ENCODE data around the gene RIPK1. TPM values are rescaled to one million over a fixed set of nuclear protein-coding genes. Genes with fewer than 3 reads are reported as not detected.
"Not testable (repeated sequence)": the region's sequence is repeated elsewhere in the genome, so short reads cannot be mapped to it uniquely, and the experiment has no call there.

Gene RIPK1
- total RNA-seq, 1 experiment from 2014 or later = 15.5 TPM

DNA sequence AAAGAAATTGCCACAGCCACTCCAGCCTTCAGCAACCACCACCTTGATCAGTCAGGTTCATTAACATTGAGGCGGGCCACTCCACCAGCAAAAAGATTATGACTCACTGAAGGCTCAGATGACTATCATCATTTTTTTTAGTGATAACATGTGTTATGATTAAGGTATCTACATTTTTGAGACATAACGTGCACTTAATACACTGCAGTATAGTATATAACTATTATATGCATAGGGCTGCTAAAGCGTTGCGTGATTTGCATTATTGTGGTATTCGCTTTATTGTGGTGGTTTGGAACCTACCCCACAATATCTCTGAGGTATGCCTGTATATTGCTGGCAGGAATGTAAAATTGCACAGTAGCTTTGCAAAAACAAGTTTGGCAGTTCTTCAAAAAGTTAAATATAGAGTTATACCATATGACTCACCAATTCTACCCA is 6.8 kb upstream of the RIPK1 start:
- no peaks in the 10 kb centered on the region for H3K9me3 ChIP-seq
- H3K36me3 ChIP-seq (ENCODE audit: control insufficient read depth, insufficient read depth, low read length) = no peaks in the 10 kb centered on the region
- H3K4me3 Mint-ChIP-seq (ENCODE audit: unreplicated experiment) = no peak overlapping the region
- H3K4me3 ChIP-seq (ENCODE audit: low read depth, low read length) = no peak overlapping the region
- no peaks in the 10 kb centered on the region for H3K27me3 Mint-ChIP-seq (ENCODE audit: insufficient read depth, unreplicated experiment)
- TF ChIP-seq, protein P1, sequence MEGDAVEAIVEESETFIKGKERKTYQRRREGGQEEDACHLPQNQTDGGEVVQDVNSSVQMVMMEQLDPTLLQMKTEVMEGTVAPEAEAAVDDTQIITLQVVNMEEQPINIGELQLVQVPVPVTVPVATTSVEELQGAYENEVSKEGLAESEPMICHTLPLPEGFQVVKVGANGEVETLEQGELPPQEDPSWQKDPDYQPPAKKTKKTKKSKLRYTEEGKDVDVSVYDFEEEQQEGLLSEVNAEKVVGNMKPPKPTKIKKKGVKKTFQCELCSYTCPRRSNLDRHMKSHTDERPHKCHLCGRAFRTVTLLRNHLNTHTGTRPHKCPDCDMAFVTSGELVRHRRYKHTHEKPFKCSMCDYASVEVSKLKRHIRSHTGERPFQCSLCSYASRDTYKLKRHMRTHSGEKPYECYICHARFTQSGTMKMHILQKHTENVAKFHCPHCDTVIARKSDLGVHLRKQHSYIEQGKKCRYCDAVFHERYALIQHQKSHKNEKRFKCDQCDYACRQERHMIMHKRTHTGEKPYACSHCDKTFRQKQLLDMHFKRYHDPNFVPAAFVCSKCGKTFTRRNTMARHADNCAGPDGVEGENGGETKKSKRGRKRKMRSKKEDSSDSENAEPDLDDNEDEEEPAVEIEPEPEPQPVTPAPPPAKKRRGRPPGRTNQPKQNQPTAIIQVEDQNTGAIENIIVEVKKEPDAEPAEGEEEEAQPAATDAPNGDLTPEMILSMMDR (IDR thresholded peaks at IDR 0.05; ENCODE audit: insufficient read depth in 1 of 2, low read depth in 1 of 2, low read length in 1 of 2, severe bottlenecking in 1 of 2, unreplicated experiment in 1 of 2) = no peak
- H3K9me3 Mint-ChIP-seq (ENCODE audit: unreplicated experiment) = no peaks in the 10 kb centered on the region
- intact Hi-C loops (cut with micrococcal nuclease; ENCODE audit: unreplicated experiment) = loop anchor here (10.0 kb wide), 1 partner anchor 297 kb away; the partner anchor contains the start of gene WRNIP1
- no peaks in the 10 kb centered on the region for H3K27me3 ChIP-seq (replicated peaks; ENCODE audit: control insufficient read depth, insufficient read depth, low read length)
- ChIA-PET POLR2A (no interaction called here), CTCF (interaction anchor here (0.7 to 1.1 kb wide), 2 partner anchors 8 to 186 kb away, joined by 3 to 4 read pairs; no protein-coding TSS in a partner anchor)
- peaks cover 6% of the 10 kb centered on the region for H3K4me1 Mint-ChIP-seq (ENCODE audit: low read depth, unreplicated experiment)
- no peaks in the 10 kb centered on the region for H3K4me1 ChIP-seq
- BruUV-seq (replicated peaks) = no TSS peak
- DNase-seq = no peak
- H3K27ac Mint-ChIP-seq (ENCODE audit: unreplicated experiment) = no peak overlapping the region
- peaks cover 14% of the 10 kb centered on the region for H3K36me3 Mint-ChIP-seq (ENCODE audit: insufficient read depth, unreplicated experiment)

DNA sequence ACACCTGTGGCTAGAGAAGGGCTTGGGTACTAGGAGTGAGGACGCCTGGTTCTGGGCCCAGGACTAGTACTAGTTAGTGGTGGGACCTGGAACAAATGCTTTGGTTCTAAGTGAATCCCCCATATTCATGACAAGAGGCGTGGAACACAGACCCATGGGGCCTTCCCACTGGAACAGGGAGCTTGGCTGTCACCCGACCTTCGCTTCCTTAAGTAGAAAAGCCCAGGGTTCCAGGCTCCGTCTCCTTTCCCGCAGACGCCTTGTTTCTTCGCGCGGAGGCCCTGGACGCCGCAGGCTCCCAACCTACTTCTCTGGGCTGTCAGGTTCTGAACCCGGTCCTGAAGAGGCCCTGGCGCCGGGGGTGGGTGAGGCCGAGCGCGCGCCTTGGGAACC is 5.0 kb upstream of the RIPK1 start:
- not testable (repeated sequence) for DNase-seq; H3K9me3 Mint-ChIP-seq (ENCODE audit: unreplicated experiment); H3K27me3 ChIP-seq (replicated peaks; ENCODE audit: control insufficient read depth, insufficient read depth, low read length); H3K36me3 ChIP-seq (ENCODE audit: control insufficient read depth, insufficient read depth, low read length); H3K4me1 Mint-ChIP-seq (ENCODE audit: low read depth, unreplicated experiment); BruUV-seq (replicated peaks); H3K4me1 ChIP-seq; H3K27me3 Mint-ChIP-seq (ENCODE audit: insufficient read depth, unreplicated experiment); H3K9me3 ChIP-seq
- Mint-ChIP-seq H3K4me3 (ENCODE audit: unreplicated experiment) (peak overlapping the region; percentile 91), H3K27ac (ENCODE audit: unreplicated experiment) (peak overlapping the region; percentile 56), H3K36me3 (ENCODE audit: insufficient read depth, unreplicated experiment) (peaks cover 14% of the 10 kb centered on the region)
- intact Hi-C loops (cut with micrococcal nuclease; ENCODE audit: unreplicated experiment) = loop anchor here (10.0 kb wide), 1 partner anchor 299 kb away; the partner anchor contains the start of gene WRNIP1
- ChIA-PET POLR2A (interaction anchor here (1.0 kb wide), 5 partner anchors 10 to 74 kb away, joined by 3 to 17 read pairs (median 6); partner anchors contain the start of gene NQO2), CTCF (interaction anchor here (0.8 to 1.2 kb wide), 4 partner anchors 64 to 166 kb away, joined by 3 to 12 read pairs (median 3); partner anchors contain the start of gene NQO2)
- peak overlapping the region; percentile 97 for H3K4me3 ChIP-seq (ENCODE audit: low read depth, low read length)

DNA sequence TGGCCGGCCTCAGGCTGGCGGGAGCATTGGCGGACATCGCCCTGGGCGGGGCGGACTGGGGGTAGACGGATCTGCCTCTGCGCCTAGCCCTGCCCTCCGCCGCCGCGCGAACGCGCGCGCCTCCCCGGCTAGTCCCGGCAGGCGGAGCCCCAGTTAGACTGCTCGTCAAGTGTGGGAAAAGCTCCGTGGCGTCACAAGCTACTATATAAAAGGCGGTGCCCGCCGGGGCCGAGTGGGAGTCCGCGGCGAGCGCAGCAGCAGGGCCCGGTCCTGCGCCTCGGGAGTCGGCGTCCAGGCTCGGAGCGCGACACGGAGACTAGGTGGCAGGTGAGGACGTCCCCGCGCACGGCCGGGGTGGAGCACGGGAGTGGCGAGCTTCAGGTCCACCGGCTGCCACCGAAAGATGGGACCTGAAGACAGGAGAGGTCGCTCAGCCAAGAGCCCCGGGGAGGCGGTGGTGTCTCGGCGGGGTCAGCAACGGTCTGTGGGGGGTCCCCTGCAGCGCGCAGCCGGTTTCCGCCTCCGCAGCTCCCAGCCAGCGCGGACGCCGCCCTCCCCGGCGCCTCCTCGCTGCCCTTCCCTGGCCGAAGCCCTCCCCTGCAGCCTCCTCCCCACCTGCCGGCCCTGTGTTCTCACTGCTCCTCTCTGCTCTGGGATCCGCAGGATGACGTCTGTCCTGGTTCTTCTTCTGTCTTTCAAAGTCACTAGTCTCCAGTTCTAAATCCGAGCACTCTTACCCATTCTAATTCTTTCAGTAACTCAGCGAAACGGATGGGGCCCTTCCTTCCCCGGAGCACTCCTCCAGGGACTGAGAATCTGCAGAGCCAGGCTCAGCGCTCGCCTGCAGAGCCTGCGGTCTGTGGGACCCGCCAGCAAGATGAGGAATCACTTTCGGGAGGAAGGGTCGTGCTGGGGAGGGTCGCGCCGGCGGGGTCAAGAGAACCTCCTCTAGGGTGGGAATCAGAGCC is 4.3 kb upstream of the RIPK1 start:
- CTCF ChIA-PET = interaction anchor here (0.6 to 1.2 kb wide), 5 partner anchors 64 to 218 kb away, joined by 3 to 12 read pairs (median 3); partner anchors contain the start of gene NQO2
- BruUV-seq (replicated peaks) = TSS peak; percentile 20
- H3K9me3 ChIP-seq = no peaks in the 10 kb centered on the region
- H3K4me1 ChIP-seq = no peaks in the 10 kb centered on the region
- no peaks in the 10 kb centered on the region for H3K27me3 Mint-ChIP-seq (ENCODE audit: insufficient read depth, unreplicated experiment)
- no peaks in the 10 kb centered on the region for H3K36me3 ChIP-seq (ENCODE audit: control insufficient read depth, insufficient read depth, low read length)
- no peaks in the 10 kb centered on the region for H3K27me3 ChIP-seq (replicated peaks; ENCODE audit: control insufficient read depth, insufficient read depth, low read length)
- TF ChIP-seq, protein P1 (IDR thresholded peaks at IDR 0.05; ENCODE audit: insufficient read depth in 1 of 2, low read depth in 1 of 2, low read length in 1 of 2, severe bottlenecking in 1 of 2, unreplicated experiment in 1 of 2) = peak in 1 of 2 experiments; percentile 13
- peaks cover 6% of the 10 kb centered on the region for H3K4me1 Mint-ChIP-seq (ENCODE audit: low read depth, unreplicated experiment)
- H3K4me3 ChIP-seq (ENCODE audit: low read depth, low read length) = peak overlapping the region; percentile 97
- peaks cover 19% of the 10 kb centered on the region for H3K36me3 Mint-ChIP-seq (ENCODE audit: insufficient read depth, unreplicated experiment)
- DNase-seq = peak; percentile 93 to 94
- no peaks in the 10 kb centered on the region for H3K9me3 Mint-ChIP-seq (ENCODE audit: unreplicated experiment)
- intact Hi-C loops (cut with micrococcal nuclease; ENCODE audit: unreplicated experiment) = loop anchor here (10.0 kb wide), 1 partner anchor 299 kb away; the partner anchor contains the start of gene WRNIP1
- H3K27ac Mint-ChIP-seq (ENCODE audit: unreplicated experiment) = peak overlapping the region; percentile 56
- peak overlapping the region; percentile 91 for H3K4me3 Mint-ChIP-seq (ENCODE audit: unreplicated experiment)
- POLR2A ChIA-PET = interaction anchor here (1.0 kb wide), 5 partner anchors 10 to 75 kb away, joined by 3 to 17 read pairs (median 6); partner anchors contain the start of gene NQO2
